ENCODE measurements around the gene ATXN2L.

- TF ChIP-seq POLR2A (IDR thresholded peaks at IDR 0.05), result no peak
- no peak for TF ChIP-seq CTCF (IDR thresholded peaks at IDR 0.05)
Observed at GRCh38 chr16:28883221-28883996, 60.6 kb downstream of the ATXN2L start.
